ENCODE measurements around the gene OR12D3. TPM values are rescaled to one million over a fixed set of nuclear protein-coding genes. Genes with fewer than 3 reads are reported as not detected.

The OR12D3 gene
- total and polyA plus RNA-seq, 2 donors (not counting 3 experiments of a cell fraction or from before 2014, with no cell fraction given): not detected

DNA sequence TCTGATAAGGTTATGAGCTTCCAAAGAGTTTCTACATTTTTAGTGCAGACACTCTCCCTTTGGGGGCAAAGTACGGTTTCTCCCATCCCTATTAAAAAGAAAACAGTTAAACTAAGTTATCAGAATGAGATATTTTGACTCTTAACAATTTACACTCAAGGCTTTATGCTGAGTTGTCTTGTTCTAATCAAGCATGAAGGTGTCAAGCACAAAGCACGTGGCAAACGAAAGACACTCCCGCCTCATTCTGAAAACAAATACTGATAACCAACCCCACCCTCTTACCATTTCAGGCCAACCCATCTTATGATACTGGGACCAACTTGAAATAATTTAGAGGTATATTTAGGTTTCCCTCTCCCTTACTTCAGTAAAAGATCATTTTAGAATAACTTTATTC is 49.3 kb downstream of the OR12D3 start:
- H2AFZ ChIP-seq (ENCODE audit: low read depth, low read length): no peak overlapping the region
- no peaks in the 10 kb centered on the region for H4K20me1 ChIP-seq (replicated peaks; ENCODE audit: control insufficient read depth, extremely low read depth, insufficient read depth, low read length)
- no peaks in the 10 kb centered on the region for H3K27me3 ChIP-seq (ENCODE audit: control insufficient read depth in 2 of 2, insufficient read depth in 2 of 2, low read length in 2 of 2)
- no peak overlapping the region for H3K4me2 ChIP-seq (ENCODE audit: insufficient read depth, low read length)
- BruUV-seq (replicated peaks): no TSS peak
- no peak for TF ChIP-seq GATA2 (IDR thresholded peaks at IDR 0.05; ENCODE audit: insufficient read depth, insufficient read length, low read depth, low read length)
- no peaks in the 10 kb centered on the region for H3K9me3 ChIP-seq (replicated peaks; ENCODE audit: control insufficient read depth, insufficient read depth, low read length)
- H3K36me3 ChIP-seq (ENCODE audit: control insufficient read depth in 2 of 2, extremely low read depth in 1 of 2, insufficient read depth in 2 of 2, low read length in 2 of 2): no peaks in the 10 kb centered on the region
- no peaks in the 10 kb centered on the region for H3K79me2 ChIP-seq (ENCODE audit: control insufficient read depth, insufficient read depth, low read length)
- dilution Hi-C loops (cut with MboI; ENCODE audit: extremely low pct_ligation_motif_present, low sequenced_read_pairs) (no loop called here), intact Hi-C loops (cut with micrococcal nuclease) (no loop called here)
- CTCF ChIA-PET: no interaction called here
- H3K9ac ChIP-seq (replicated peaks; ENCODE audit: extremely low read depth, insufficient read depth, low read length): no peak overlapping the region
- no peaks in the 10 kb centered on the region for H3K9me1 ChIP-seq (replicated peaks; ENCODE audit: control insufficient read depth, extremely low read depth, insufficient read depth, low read length)
- no peak for DNase-seq (ENCODE audit: low read depth, low spot score)
- POLR2A ChIA-PET: no interaction called here
- H3K4me1 ChIP-seq (ENCODE audit: control insufficient read depth, extremely low read depth, insufficient read depth, low read length): no peaks in the 10 kb centered on the region
- no peak overlapping the region for H3K4me3 ChIP-seq (replicated peaks in 1 of 3; ENCODE audit: insufficient read depth in 1 of 3, low read depth in 1 of 3, low read length in 3 of 3)
- no peak for FAIRE-seq
- H3K27ac ChIP-seq (ENCODE audit: insufficient read depth, low read depth, low read length): no peak overlapping the region

Other genes with a start within 250 kb of the OR12D3 start
- not detected in 2 replicates for gene OR2J2, start 204.4 kb downstream of the OR12D3 start, total RNA-seq
- not detected in 2 replicates for gene OR2J2, start 204.4 kb downstream of the OR12D3 start, polyA plus RNA-seq
- gene OR14J1, start 73.6 kb downstream of the OR12D3 start, total RNA-seq: not detected in 2 replicates
- gene OR14J1, start 73.6 kb downstream of the OR12D3 start, polyA plus RNA-seq: not detected in 2 replicates
- gene OR5V1, start 6.4 kb downstream of the OR12D3 start, total RNA-seq: not detected in 2 replicates
- not detected in 2 replicates for gene OR5V1, start 6.4 kb downstream of the OR12D3 start, polyA plus RNA-seq
- not detected in 2 replicates for gene OR12D2, start 20.3 kb upstream of the OR12D3 start, total RNA-seq
- not detected in 2 replicates for gene OR12D2, start 20.3 kb upstream of the OR12D3 start, polyA plus RNA-seq
- gene OR12D1, start 39.6 kb upstream of the OR12D3 start, total RNA-seq: not detected in 2 replicates
- not detected in 2 replicates for gene OR12D1, start 39.6 kb upstream of the OR12D3 start, polyA plus RNA-seq
- gene OR10C1, start 64.0 kb upstream of the OR12D3 start, total RNA-seq: not detected in 2 replicates
- not detected in 2 replicates for gene OR10C1, start 64.0 kb upstream of the OR12D3 start, polyA plus RNA-seq
- not detected in 2 replicates for gene OR11A1, start 81.8 kb upstream of the OR12D3 start, total RNA-seq
- not detected in 2 replicates for gene OR11A1, start 81.8 kb upstream of the OR12D3 start, polyA plus RNA-seq
- gene OR2H1, start 81.9 kb upstream of the OR12D3 start, total RNA-seq: not detected in 2 replicates
- not detected in 2 replicates for gene OR2H1, start 81.9 kb upstream of the OR12D3 start, polyA plus RNA-seq
- gene MAS1L, start 112.7 kb upstream of the OR12D3 start, total RNA-seq: not detected in 2 replicates
- gene MAS1L, start 112.7 kb upstream of the OR12D3 start, polyA plus RNA-seq: not detected in 2 replicates
- 0.31 TPM in 1 of 2 replicates, not detected in the other for gene UBD, start 184.4 kb upstream of the OR12D3 start, total RNA-seq
- 0.10 and 0.13 TPM in 2 replicates for gene UBD, start 184.4 kb upstream of the OR12D3 start, polyA plus RNA-seq
- gene OR2H2, start 209.8 kb upstream of the OR12D3 start, total RNA-seq: not detected in 2 replicates
- not detected in 2 replicates for gene OR2H2, start 209.8 kb upstream of the OR12D3 start, polyA plus RNA-seq

All from endothelial cell of umbilical vein (primary cell).